ENCODE results near the gene METTL2B.
"Not testable (repeated sequence)": the region's sequence is repeated elsewhere in the genome, so short reads cannot be mapped to it uniquely, and the experiment has no call there.

The METTL2B gene

GRCh38 chr7:128448751-128449302 is 27.7 kb upstream of the METTL2B start:
- TF ChIP-seq ZNF274 (IDR thresholded peaks at IDR 0.05; ENCODE audit: low read depth, low read length), result no peak
- H3K4me3 ChIP-seq (ENCODE audit: low read length), result no peak overlapping the region

- TF ChIP-seq ZNF274 (IDR thresholded peaks at IDR 0.05; ENCODE audit: low read depth, low read length), result no peak
- no peak overlapping the region for H3K4me3 ChIP-seq (ENCODE audit: low read length)
Observed at GRCh38 chr7:128450409-128450808, 26.1 kb upstream of the METTL2B start.

- no peak for TF ChIP-seq ZNF274 (IDR thresholded peaks at IDR 0.05; ENCODE audit: low read depth, low read length)
- no peak overlapping the region for H3K4me3 ChIP-seq (ENCODE audit: low read length)
Observed at GRCh38 chr7:128450913-128451312, 25.6 kb upstream of the METTL2B start.

DNA sequence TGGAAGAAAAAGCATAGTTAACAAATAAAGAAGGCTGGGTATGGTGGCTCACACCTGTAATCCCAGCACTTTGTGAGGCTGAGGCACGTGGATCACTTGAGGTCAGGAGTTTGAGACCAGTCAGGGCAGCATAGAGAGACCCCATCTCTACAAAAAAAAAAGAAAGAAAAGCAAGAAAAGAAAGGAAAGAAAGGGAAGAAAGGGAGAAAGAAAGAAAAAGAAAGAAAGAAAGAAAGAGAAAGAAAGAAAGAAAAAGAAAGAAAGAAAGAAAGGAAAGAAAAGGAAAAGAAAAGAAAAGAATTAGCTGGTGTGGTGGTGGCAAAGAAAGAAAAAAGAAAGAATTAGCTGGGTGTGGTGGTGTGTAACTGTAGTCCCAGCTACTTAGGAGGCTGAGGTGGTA is 24.0 kb upstream of the METTL2B start:
- no peak for TF ChIP-seq ZNF274 (IDR thresholded peaks at IDR 0.05; ENCODE audit: low read depth, low read length)
- H3K4me3 ChIP-seq (ENCODE audit: low read length), result no peak overlapping the region

DNA sequence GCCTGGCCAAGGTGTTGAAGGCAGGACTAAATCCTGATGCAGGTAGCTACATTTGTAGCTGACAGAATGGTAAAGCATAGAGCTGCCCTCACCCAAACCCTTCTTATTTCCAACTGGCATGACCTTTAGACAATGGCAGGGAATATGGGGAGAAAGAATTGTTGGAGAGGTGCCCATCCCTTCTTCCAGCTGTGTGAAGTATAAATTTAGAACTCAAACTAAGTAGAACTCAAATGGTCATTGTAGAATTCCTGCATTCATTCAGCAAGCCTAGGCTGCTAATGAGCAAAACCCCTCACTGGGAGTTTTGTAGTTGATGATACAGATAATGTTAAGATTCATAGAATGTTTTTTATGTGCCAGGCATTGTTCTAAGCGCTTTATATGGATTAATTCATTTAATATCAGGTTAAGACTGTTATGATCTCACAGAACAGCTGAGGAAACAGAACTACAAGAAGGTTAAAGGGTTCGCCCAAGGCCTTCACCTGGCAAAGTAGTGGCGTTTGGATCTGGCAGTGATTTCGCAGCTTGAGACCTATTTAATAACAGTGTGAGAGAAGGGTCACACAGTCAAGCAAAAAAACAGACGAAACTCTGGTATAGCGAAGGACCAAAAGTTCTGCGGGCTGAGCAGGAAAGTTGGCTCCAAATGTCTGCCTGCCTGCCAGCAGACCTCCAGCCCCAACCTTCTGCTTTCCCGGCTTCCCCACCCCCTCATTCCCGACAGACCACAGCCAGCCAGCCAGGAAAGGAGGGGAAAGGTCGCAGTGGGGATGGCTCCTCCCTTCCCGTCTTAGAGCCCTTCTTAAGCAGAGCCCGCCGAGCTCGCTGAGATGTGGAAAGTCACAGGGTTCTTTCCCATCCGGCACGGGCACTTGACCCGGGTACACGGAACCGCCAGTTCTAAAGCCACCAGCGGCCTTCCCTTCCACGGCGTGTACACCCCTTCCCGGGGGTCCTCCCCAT is 22.4 kb upstream of the METTL2B start:
- TF ChIP-seq ZNF274 (IDR thresholded peaks at IDR 0.05; ENCODE audit: low read depth, low read length), result no peak
- no peak overlapping the region for H3K4me3 ChIP-seq (ENCODE audit: low read length)

DNA sequence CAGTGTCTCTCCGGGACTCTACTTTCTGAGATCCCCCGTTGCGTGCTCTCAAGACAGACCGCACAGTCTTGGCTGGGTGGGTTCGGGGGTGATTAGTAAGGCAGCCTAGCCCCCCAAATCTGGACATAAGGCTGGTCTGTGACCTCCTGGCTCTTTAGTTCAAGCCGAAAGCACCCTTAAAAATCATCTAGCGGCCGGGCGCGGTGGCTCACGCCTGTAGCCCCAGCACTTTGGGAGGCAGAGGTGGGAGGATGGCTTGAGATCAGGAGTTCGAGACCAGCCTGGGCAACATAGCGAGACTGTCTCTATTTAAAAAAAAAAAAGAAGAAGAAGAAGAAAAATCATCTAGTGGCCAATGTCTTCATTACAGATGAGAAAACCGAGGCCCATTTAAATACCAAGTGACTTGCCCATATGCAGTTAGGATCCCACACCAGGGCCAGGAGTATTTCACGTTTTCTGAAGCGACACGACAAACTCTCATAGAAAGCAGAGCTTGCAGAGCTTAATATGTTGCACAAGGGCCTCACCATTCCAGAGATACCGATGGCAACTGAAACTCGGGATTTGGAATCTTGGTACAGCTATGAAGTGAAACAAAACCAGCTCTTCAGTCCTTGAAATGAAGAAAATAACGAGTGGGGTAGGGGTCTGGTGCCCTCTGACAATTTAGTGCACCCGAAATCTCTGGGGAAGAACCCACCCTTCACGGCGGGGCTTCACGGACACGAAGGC is 21.6 kb upstream of the METTL2B start:
- peak overlapping the region; percentile 91; the same call in 1 of the 2 replicates for H3K4me3 ChIP-seq (ENCODE audit: low read length)

GRCh38 chr7:128455543-128456254 is 20.8 kb upstream of the METTL2B start, which contains the start of gene HILPDA:
TSS of gene HILPDA (plus strand) at chr7:128455878. CDS start at chr7:128457269, 1,391 bp downstream.
- peak within 1 kb of the TSS; percentile 91 for H3K4me3 ChIP-seq (ENCODE audit: low read length)
- no peak for TF ChIP-seq ZNF274 (IDR thresholded peaks at IDR 0.05; ENCODE audit: low read depth, low read length)

More for the DNA sequence above, 21.6 kb upstream of the METTL2B start:
- no peak for TF ChIP-seq ZNF274 (IDR thresholded peaks at IDR 0.05; ENCODE audit: low read depth, low read length)

- peak overlapping the region; percentile 91 for H3K4me3 ChIP-seq (ENCODE audit: low read length)
Observed at GRCh38 chr7:128456255-128456725, 20.3 kb upstream of the METTL2B start.

GRCh38 chr7:128457385-128457784 is 19.2 kb upstream of the METTL2B start:
- not testable (repeated sequence) for H3K4me3 ChIP-seq (ENCODE audit: low read length)

More at GRCh38 chr7:128456255-128456725, 20.3 kb upstream of the METTL2B start:
- no peak for TF ChIP-seq ZNF274 (IDR thresholded peaks at IDR 0.05; ENCODE audit: low read depth, low read length)

- H3K4me3 ChIP-seq (ENCODE audit: low read length), result no peak overlapping the region
Observed at GRCh38 chr7:128458956-128459355, 17.6 kb upstream of the METTL2B start.

GRCh38 chr7:128459394-128459878 is 17.1 kb upstream of the METTL2B start:
- TF ChIP-seq ZNF274 (IDR thresholded peaks at IDR 0.05; ENCODE audit: low read depth, low read length), result no peak
- H3K4me3 ChIP-seq (ENCODE audit: low read length), result no peak overlapping the region

More at GRCh38 chr7:128458956-128459355, 17.6 kb upstream of the METTL2B start:
- TF ChIP-seq ZNF274 (IDR thresholded peaks at IDR 0.05; ENCODE audit: low read depth, low read length), result no peak

- H3K4me3 ChIP-seq (ENCODE audit: low read length), result no peak overlapping the region
- TF ChIP-seq ZNF274 (IDR thresholded peaks at IDR 0.05; ENCODE audit: low read depth, low read length), result no peak
Observed at GRCh38 chr7:128462460-128462859, 14.1 kb upstream of the METTL2B start.

- H3K4me3 ChIP-seq (ENCODE audit: low read length), result not testable (repeated sequence)
Observed at GRCh38 chr7:128463345-128463744, 13.2 kb upstream of the METTL2B start.

DNA sequence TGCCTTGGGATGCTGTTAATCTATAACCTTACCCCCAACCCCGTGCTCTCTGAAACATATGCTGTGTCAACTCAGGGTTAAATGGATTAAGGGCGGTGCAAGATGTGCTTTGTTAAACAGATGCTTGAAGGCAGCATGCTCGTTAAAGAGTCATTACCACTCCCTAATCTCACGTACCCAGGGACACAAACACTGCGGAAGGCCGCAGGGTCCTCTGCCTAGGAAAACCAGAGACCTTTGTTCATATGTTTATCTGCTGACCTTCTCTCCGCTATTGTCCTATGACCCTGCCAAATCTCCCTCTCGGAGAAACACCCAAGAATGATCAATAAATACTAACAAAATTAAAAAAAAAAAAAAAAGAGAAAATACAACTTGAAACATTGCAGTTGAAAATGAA is 12.6 kb upstream of the METTL2B start:
- H3K4me3 ChIP-seq (ENCODE audit: low read length), result not testable (repeated sequence)

- H3K4me3 ChIP-seq (ENCODE audit: low read length), result not testable (repeated sequence)
Observed at GRCh38 chr7:128466871-128467270, 9.7 kb upstream of the METTL2B start.

DNA sequence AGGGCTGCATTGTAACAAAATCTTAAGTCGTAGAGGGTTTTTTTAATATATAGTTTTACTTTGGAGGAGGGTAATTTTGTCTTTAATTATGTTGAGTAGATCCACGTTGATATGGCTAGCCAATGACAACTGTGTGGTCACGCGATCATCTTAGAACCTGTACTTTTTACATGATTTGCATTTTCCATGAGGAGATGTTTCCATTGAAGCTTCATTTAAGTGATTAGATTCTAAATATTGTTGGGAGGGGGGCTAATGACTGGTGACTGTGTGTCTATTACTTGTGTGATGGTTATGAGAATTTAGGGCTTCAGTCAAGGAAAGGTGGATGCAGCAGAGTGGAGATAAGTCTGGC is 765 bp downstream of the METTL2B start:
- peak overlapping the region; percentile 97 for H3K4me3 ChIP-seq (ENCODE audit: low read length)

DNA sequence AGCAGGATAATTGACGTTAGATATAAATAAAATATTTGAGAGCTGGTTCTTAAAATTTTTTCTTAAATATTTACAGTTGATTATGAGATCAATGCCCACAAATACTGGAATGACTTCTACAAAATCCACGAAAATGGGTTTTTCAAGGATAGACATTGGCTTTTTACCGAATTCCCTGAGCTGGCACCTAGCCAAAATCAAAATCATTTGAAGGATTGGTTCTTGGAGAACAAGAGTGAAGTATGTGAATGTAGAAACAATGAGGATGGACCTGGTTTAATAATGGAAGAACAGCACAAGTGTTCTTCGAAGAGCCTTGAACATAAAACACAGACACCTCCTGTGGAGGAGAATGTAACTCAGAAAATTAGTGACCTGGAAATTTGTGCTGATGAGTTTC is 2.5 kb downstream of the METTL2B start:
- H3K4me3 ChIP-seq (ENCODE audit: low read length), result not testable (repeated sequence)

DNA sequence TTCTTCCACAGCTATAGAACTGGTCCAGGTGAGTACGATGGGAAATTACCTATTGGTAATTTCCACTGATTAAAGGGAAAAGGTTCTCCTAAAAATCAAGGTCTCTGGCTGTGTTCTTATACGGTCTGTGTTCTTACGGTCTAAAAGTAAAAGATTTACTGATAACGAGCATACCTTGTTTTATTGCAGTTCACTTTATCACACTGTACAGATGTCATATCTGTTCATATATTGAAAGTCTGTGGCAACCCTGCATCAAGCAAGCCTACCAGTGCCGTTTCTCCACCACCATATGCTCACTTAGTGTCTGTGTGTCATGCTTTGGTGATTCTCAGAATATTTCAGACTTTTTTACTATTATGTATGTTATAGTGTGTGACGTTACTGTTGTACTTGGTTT is 11.6 kb downstream of the METTL2B start:
- not testable (repeated sequence) for H3K4me3 ChIP-seq (ENCODE audit: low read length)
